AG04450 (cell line): ENCODE measurements around the gene MB21D2. TPM values are rescaled to one million over a fixed set of nuclear protein-coding genes. Genes with fewer than 3 reads are reported as not detected.

ENCODE experiments used
- CTCF ChIA-PET: fragments of 300-600, 350-600 bp; formaldehyde crosslinking; extraction: SDS; loops from one replicate; lab custom pipeline; 2022; ENCODE audit warnings: antibody characterized with exemption, inconsistent platforms; lab: Charles Lee
- POLR2A ChIA-PET: fragments of 350-600 bp; formaldehyde crosslinking; extraction: SDS; loops from one replicate; lab custom pipeline; 2021; ENCODE audit warnings: antibody characterized with exemption, inconsistent platforms; lab: Yijun Ruan, JAX
- DNase-seq: peaks from one replicate; pipeline ENCODE4 v3.0.0-alpha.2; 2011; ENCODE audit warnings: low read depth, low spot score
- H3K27ac ChIP-seq: one replicate; pipeline ENCODE4 v1.5.1; 2012; ENCODE audit warnings: low read depth, low read length, control low read depth
- H3K27me3 ChIP-seq: one replicate; pipeline ENCODE4 v1.6.0; 2012; ENCODE audit warnings: low read length; ENCODE audit not compliant: control insufficient read depth, insufficient read depth
- H3K4me3 ChIP-seq: 2 replicates; pipeline ENCODE4 v1.5.1; 2011; ENCODE audit warnings: mild to moderate bottlenecking, low read depth, low read length, control low read depth
- H3K9me3 ChIP-seq: 2 replicates; pipeline ENCODE4 v1.5.1; 2012; ENCODE audit warnings: low read length; ENCODE audit not compliant: control insufficient read depth, insufficient read depth
- polyA plus RNA-seq: library from polyadenylated mRNA; depleted of rRNA; stranded (reverse); fragments of >200 nt; gene quantifications from 2 replicates; pipeline ENCODE4 v1.2.3, GENCODE V29; 2011
- TF ChIP-seq, protein P1 (sequence below): IDR thresholded peaks from 2 replicates; pipeline ENCODE4 v1.5.1; 2011; ENCODE audit warnings: low read depth, low read length, control low read depth, inconsistent platforms

Gene MB21D2
- polyA plus RNA-seq, 1 experiment: 14.6 TPM

DNA sequence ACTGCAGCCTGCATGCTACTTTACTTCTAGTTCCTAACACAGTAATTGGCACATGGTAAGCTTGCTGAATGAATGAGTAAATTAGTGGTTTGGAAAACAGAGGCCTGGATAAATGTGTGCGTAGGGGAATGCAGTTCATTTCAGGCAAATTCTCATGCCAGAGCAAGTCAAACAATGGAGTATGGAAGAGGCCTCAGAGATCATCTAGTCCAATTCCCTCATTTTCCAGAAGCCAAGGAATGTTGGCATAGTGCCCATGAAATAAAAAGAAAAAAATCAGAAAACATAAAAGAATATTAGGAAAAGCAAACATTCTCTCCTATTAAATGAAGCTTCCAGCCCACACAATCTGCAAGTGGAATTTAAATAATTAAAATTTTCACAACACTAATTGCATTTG, 92.4 kb downstream of the MB21D2 start:
- CTCF ChIA-PET: interaction anchor here (0.7 to 3.3 kb wide), 4 partner anchors 8 to 216 kb away, joined by 4 to 16 read pairs (median 9); no protein-coding TSS in a partner anchor
- TF ChIP-seq, protein P1, sequence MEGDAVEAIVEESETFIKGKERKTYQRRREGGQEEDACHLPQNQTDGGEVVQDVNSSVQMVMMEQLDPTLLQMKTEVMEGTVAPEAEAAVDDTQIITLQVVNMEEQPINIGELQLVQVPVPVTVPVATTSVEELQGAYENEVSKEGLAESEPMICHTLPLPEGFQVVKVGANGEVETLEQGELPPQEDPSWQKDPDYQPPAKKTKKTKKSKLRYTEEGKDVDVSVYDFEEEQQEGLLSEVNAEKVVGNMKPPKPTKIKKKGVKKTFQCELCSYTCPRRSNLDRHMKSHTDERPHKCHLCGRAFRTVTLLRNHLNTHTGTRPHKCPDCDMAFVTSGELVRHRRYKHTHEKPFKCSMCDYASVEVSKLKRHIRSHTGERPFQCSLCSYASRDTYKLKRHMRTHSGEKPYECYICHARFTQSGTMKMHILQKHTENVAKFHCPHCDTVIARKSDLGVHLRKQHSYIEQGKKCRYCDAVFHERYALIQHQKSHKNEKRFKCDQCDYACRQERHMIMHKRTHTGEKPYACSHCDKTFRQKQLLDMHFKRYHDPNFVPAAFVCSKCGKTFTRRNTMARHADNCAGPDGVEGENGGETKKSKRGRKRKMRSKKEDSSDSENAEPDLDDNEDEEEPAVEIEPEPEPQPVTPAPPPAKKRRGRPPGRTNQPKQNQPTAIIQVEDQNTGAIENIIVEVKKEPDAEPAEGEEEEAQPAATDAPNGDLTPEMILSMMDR: no peak
- no peaks in the 10 kb centered on the region for H3K9me3 ChIP-seq
- POLR2A ChIA-PET: interaction anchor here (0.6 to 1.2 kb wide), 3 partner anchors 9 to 92 kb away, joined by 3 to 6 read pairs (median 5); partner anchors contain the start of gene MB21D2
- no peak overlapping the region for H3K27ac ChIP-seq
- no peak overlapping the region for H3K4me3 ChIP-seq
- no peak for DNase-seq
- H3K27me3 ChIP-seq: no peaks in the 10 kb centered on the region

DNA sequence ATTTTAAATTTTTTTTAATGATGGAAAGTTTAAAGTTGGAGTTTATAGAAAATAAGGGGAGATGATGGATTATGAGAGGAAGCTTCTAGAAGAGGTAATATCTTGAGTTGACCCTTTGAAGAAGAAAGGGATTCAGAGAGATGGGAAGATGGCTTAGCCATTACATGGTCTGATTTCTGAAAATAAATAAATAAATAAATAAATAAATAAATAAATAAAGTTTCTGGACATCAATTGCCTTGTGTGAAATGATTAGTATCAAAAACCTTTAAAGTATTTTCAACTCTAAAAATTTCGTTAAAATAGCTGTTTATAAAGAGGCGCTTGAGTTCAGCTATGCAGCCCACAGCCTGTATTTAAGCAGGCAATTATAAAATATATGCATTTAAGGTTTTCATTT, 93.3 kb downstream of the MB21D2 start:
- TF ChIP-seq, protein P1: no peak
- no peak for DNase-seq
- ChIA-PET CTCF (interaction anchor here (0.6 to 3.3 kb wide), 3 partner anchors 11 to 217 kb away, joined by 3 to 16 read pairs (median 14); no protein-coding TSS in a partner anchor), POLR2A (no interaction called here)
- Histone ChIP-seq H3K27me3 (no peaks in the 10 kb centered on the region), H3K4me3 (no peak overlapping the region), H3K27ac (no peak overlapping the region), H3K9me3 (no peaks in the 10 kb centered on the region)

DNA sequence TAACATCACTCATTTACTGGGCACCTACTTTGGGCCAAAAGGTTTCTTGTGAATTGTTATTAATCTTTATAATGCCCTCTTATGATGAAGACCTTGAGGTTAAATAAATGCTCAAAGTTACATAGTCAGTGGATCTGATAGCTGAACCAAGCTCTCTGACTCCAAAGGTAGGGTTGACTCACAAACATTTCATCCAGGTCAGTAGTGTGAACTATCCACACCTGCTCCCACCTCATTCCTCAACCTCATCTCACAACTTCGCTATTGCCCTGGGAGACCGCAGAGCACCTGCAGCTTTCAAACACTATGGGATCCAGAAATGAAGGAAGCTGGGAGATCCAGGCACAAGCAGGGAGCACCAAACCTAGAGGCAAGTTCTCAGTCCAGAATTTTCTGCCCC, 96.5 kb downstream of the MB21D2 start:
- Histone ChIP-seq H3K9me3 (no peaks in the 10 kb centered on the region), H3K27ac (no peak overlapping the region), H3K4me3 (no peak overlapping the region), H3K27me3 (no peaks in the 10 kb centered on the region)
- DNase-seq: no peak
- ChIA-PET CTCF (interaction anchor here (1.3 to 1.5 kb wide), 2 partner anchors 94 to 220 kb away, joined by 3 to 8 read pairs; no protein-coding TSS in a partner anchor), POLR2A (no interaction called here)
- TF ChIP-seq, protein P1: no peak

DNA sequence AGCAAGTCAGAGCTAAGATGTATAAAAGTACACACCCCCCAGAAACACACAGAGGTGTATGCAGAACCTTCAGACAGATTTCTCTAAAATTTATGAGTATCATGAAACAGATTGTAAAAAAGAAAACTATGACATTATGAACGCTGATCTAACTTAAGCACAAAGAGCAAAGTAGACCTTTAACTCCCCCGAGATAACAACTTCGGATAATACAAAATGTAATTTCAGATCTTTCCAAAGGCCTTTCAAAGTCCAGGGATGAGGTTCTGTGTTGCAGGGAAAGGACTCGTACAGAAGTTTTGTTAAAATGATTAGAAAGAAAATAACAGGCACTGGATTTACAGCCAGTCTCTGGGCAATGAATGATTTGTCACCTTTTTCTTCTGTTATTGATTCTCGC, 97.5 kb downstream of the MB21D2 start:
- TF ChIP-seq, protein P1: no peak
- H3K27me3 ChIP-seq: no peaks in the 10 kb centered on the region
- ChIA-PET POLR2A (no interaction called here), CTCF (interaction anchor here (0.6 to 9.6 kb wide), 3 partner anchors 7 to 221 kb away, joined by 3 to 637 read pairs (median 4); no protein-coding TSS in a partner anchor)
- no peak overlapping the region for H3K27ac ChIP-seq
- DNase-seq: no peak
- H3K4me3 ChIP-seq: no peak overlapping the region
- H3K9me3 ChIP-seq: no peaks in the 10 kb centered on the region

DNA sequence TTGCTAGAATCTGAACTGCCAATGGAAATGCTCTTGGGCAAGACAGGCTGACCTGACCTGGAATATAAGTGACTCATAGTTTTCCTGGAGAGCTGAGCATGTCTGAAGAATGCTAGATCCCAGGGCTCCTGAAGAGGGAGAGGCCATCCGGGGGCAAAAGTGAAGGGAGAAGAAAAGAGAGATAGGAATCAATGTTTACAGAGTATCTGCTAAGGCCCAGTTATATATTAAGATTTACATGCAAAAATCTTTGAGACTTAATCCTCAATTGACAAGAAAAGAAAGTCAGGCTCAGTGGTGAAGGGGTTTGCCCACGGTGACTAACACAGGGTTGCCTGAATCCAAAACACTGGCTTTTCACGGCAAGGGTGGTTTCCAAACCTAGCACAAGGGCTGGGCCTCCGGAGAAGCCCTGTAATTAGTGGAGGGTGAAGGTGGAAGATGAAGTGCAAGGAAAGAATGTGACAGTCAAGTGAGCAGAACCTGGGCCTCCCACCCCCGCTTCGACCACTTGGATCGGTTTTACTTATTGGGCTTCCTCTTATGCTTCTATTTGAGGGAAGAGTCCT, 98.6 kb downstream of the MB21D2 start:
- DNase-seq: no peak
- POLR2A ChIA-PET: interaction anchor here (1.0 kb wide), 1 partner anchor 60 kb away, joined by 3 read pairs; no protein-coding TSS in a partner anchor
- TF ChIP-seq, protein P1: no peak
- H3K9me3 ChIP-seq: no peaks in the 10 kb centered on the region
- no peaks in the 10 kb centered on the region for H3K27me3 ChIP-seq
- H3K4me3 ChIP-seq: no peak overlapping the region
- H3K27ac ChIP-seq: peak overlapping the region; percentile 71
- CTCF ChIA-PET: interaction anchor here (1.1 to 9.6 kb wide), 2 partner anchors 95 to 223 kb away, joined by 3 to 637 read pairs; no protein-coding TSS in a partner anchor
